ENCODE data around the gene BACH2. TPM values are rescaled to one million over a fixed set of nuclear protein-coding genes. Genes with fewer than 3 reads are reported as not detected.
"Not testable (repeated sequence)": the region's sequence is repeated elsewhere in the genome, so short reads cannot be mapped to it uniquely, and the experiment has no call there.

The BACH2 gene
- total RNA-seq, 1 donor from 2014 or later: 34.1 TPM

- peaks cover 14% of the 10 kb centered on the region for H3K9me3 Mint-ChIP-seq
- no peak for DNase-seq (ENCODE audit: low spot score in 2 of 2, unreplicated experiment in 2 of 2)
- no peak for TF ChIP-seq CTCF (IDR thresholded peaks at IDR 0.05; ENCODE audit: unreplicated experiment)
- H3K36me3 Mint-ChIP-seq: peaks cover 10% of the 10 kb centered on the region
- H3K27me3 Mint-ChIP-seq (ENCODE audit: low read depth): no peaks in the 10 kb centered on the region
- H3K4me1 Mint-ChIP-seq: peaks cover 25% of the 10 kb centered on the region
- H3K4me3 Mint-ChIP-seq: no peak overlapping the region
- H3K27ac Mint-ChIP-seq: peak overlapping the region; percentile 78
Measured at GRCh38 chr6:90168693-90169131, 127.9 kb downstream of the BACH2 start.

- Mint-ChIP-seq H3K4me1 (peaks cover 30% of the 10 kb centered on the region), H3K27me3 (ENCODE audit: low read depth) (no peaks in the 10 kb centered on the region), H3K9me3 (peaks cover 7% of the 10 kb centered on the region), H3K36me3 (peaks cover 4% of the 10 kb centered on the region), H3K27ac (peak overlapping the region; percentile 78), H3K4me3 (no peak overlapping the region)
- TF ChIP-seq CTCF (IDR thresholded peaks at IDR 0.05; ENCODE audit: unreplicated experiment): no peak
- no peak for DNase-seq (ENCODE audit: low spot score in 2 of 2, unreplicated experiment in 2 of 2)
Measured at GRCh38 chr6:90167514-90168379, 128.9 kb downstream of the BACH2 start.

DNA sequence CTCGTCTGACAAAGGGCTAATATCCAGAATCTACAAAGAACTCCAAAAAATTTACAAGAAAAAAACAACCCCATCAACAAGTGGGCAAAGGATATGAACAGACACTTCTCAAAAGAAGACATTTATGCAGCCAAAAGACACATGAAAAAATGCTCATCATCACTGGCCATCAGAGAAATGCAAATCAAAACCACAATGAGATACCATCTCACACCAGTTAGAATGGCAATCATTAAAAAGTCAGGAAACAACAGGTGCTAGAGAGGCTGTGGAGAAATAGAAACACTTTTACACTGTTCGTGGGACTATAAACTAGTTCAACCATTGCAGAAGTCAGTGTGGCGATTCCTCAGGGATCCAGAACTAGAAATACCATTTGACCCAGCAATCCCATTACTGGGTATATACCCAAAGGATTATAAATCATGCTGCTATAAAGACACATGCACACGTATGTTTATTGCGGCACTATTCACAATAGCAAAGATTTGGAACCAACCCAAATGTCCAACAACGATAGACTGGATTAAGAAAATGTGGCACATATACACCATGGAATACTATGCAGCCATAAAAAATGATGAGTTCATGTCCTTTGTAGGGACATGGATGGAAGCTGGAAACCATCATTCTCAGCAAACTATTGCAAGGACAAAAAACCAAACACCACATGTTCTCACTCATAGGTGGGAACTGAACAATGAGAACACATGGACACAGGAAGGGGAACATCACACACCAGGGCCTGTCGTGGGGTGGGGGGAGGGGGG, 130.3 kb downstream of the BACH2 start:
- not testable (repeated sequence) for DNase-seq (ENCODE audit: low spot score in 2 of 2, unreplicated experiment in 2 of 2); H3K4me3 Mint-ChIP-seq; H3K9me3 Mint-ChIP-seq; H3K27ac Mint-ChIP-seq; H3K36me3 Mint-ChIP-seq; H3K27me3 Mint-ChIP-seq (ENCODE audit: low read depth)
- peaks cover 31% of the 10 kb centered on the region for H3K4me1 Mint-ChIP-seq

GRCh38 chr6:90162648-90163387, 133.8 kb downstream of the BACH2 start:
- Mint-ChIP-seq H3K4me1 (peaks cover 37% of the 10 kb centered on the region), H3K27ac (peak overlapping the region; percentile 43), H3K9me3 (no peaks in the 10 kb centered on the region), H3K27me3 (ENCODE audit: low read depth) (no peaks in the 10 kb centered on the region), H3K4me3 (no peak overlapping the region), H3K36me3 (no peaks in the 10 kb centered on the region)
- DNase-seq (ENCODE audit: low spot score in 2 of 2, unreplicated experiment in 2 of 2): no peak
- TF ChIP-seq CTCF (IDR thresholded peaks at IDR 0.05; ENCODE audit: unreplicated experiment): no peak

- TF ChIP-seq CTCF (IDR thresholded peaks at IDR 0.05; ENCODE audit: unreplicated experiment): no peak
- no peak for DNase-seq (ENCODE audit: low spot score in 2 of 2, unreplicated experiment in 2 of 2)
- Mint-ChIP-seq H3K4me3 (no peak overlapping the region), H3K27ac (peak overlapping the region; percentile 79), H3K36me3 (no peaks in the 10 kb centered on the region), H3K9me3 (no peaks in the 10 kb centered on the region), H3K4me1 (peaks cover 58% of the 10 kb centered on the region), H3K27me3 (ENCODE audit: low read depth) (no peaks in the 10 kb centered on the region)
Measured at GRCh38 chr6:90160013-90160412, 136.6 kb downstream of the BACH2 start.

Measured in mesothelial cell of epicardium (in vitro differentiated cells).